K562 (cell line): ENCODE results near the gene TMEM63C. TPM values are rescaled to one million over a fixed set of nuclear protein-coding genes. Genes with fewer than 3 reads are reported as not detected.

ENCODE experiments used
- ATAC-seq: fragments of 200-7000 bp; cut with Tn5 transposase; 3 replicates; pipeline ENCODE4 v1.9.1; 2020; ENCODE audit warnings: moderate library complexity
- BruUV-seq: library from RNA; stranded (reverse); fragments of 400-500 nt; replicated peaks from 2 replicates; lab custom pipeline; 2021; lab: Mats Ljungman, UMichigan
- CTCF ChIA-PET: fragments of 300-600 bp; formaldehyde crosslinking; extraction: SDS; loops from one replicate; lab custom pipeline; 2021; ENCODE audit warnings: low intra/inter-chr PET ratio; lab: Yijun Ruan, JAX
- POLR2A ChIA-PET: fragments of 300-600, 350-650 bp; sonication (Branson Sonifier 250); formaldehyde crosslinking; extraction: SDS; loops from one replicate; lab custom pipeline; 2021; ENCODE audit warnings: antibody characterized with exemption, inconsistent platforms; lab: Yijun Ruan, JAX
- DNase-seq, 4 experiments: peaks; one replicate each; pipeline versions ENCODE4 v3.0.0 to v3.0.0-alpha.2; 2011 to 2018; ENCODE audit warnings: low spot score in 3 of 4, mixed read lengths in 3 of 4; ENCODE audit errors: extremely low read depth in 1 of 4
- FAIRE-seq: peaks from 2 replicates; lab custom pipeline; 2011; peaks lifted over from hg19 to GRCh38; lab: Jason Lieb, UNC
- H2AFZ ChIP-seq: 2 replicates; pipeline ENCODE4 v1.6.0; 2011; ENCODE audit warnings: low read depth, low read length, control low read depth, inconsistent platforms
- H3K27ac ChIP-seq: fragments of 200-600 bp; 3 replicates; pipeline ENCODE4 v1.8.0; 2011; ENCODE audit warnings: low read depth, mild to moderate bottlenecking, control low read depth, inconsistent platforms, low read length, moderate library complexity, mixed read lengths; ENCODE audit errors: extremely low read depth
- H3K27me3 ChIP-seq, 2 experiments: fragments of 300-600 bp in 1 of 2; 2 replicates in 1 of 2; 3 replicates in 1 of 2; pipeline versions ENCODE4 v1.6.0 to v1.8.0; 2011; ENCODE audit warnings: inconsistent platforms in 2 of 2, low read length in 2 of 2, mild to moderate bottlenecking in 1 of 2, mixed read lengths in 1 of 2, moderate library complexity in 1 of 2; ENCODE audit not compliant: control insufficient read depth in 2 of 2, insufficient read depth in 2 of 2
- H3K36me3 ChIP-seq: fragments of 300-600 bp; 3 replicates; pipeline ENCODE4 v1.8.0; 2011; ENCODE audit warnings: mild to moderate bottlenecking, low read length, inconsistent platforms; ENCODE audit not compliant: control insufficient read depth, insufficient read depth
- H3K4me1 ChIP-seq, 2 experiments: fragments of 200-600 bp in 1 of 2; replicated peaks in 1 of 2; 2 replicates in 1 of 2; 3 replicates in 1 of 2; pipeline versions ENCODE4 v1.5.1 to v1.8.0; 2011; ENCODE audit warnings: inconsistent platforms in 2 of 2, low read length in 2 of 2, mild to moderate bottlenecking in 1 of 2, mixed read lengths in 1 of 2, moderate library complexity in 1 of 2; ENCODE audit not compliant: control insufficient read depth in 2 of 2, insufficient read depth in 2 of 2
- H3K4me2 ChIP-seq: 2 replicates; pipeline ENCODE4 v1.6.1; 2011; ENCODE audit warnings: low read length, control low read depth, inconsistent platforms, mixed read lengths; ENCODE audit not compliant: insufficient read depth
- H3K4me3 ChIP-seq: fragments of 200-600 bp; sonication (generic), shearing (Covaris generic); 2 replicates; pipeline ENCODE4 v1.5.1; 2016; ENCODE audit warnings: control low read depth, inconsistent platforms
- H3K79me2 ChIP-seq: fragments of 200-600 bp; 3 replicates; pipeline ENCODE4 v1.8.0; 2011; ENCODE audit warnings: low read length, inconsistent platforms; ENCODE audit not compliant: control insufficient read depth, insufficient read depth
- H3K9ac ChIP-seq, 2 experiments: 2 replicates each; pipeline versions ENCODE4 v1.6.0 to v1.6.1; 2011; ENCODE audit warnings: low read depth in 2 of 2, low read length in 2 of 2, control low read depth in 1 of 2, inconsistent platforms in 1 of 2, mild to moderate bottlenecking in 1 of 2, mixed read lengths in 1 of 2; ENCODE audit not compliant: insufficient read depth in 1 of 2
- H3K9me1 ChIP-seq: one replicate; pipeline ENCODE4 v1.6.0; 2011; ENCODE audit warnings: inconsistent platforms, mild to moderate bottlenecking, low read length, moderate library complexity; ENCODE audit not compliant: control insufficient read depth, insufficient read depth
- H3K9me3 ChIP-seq: replicated peaks from 2 replicates; pipeline ENCODE4 v1.5.1; 2011; ENCODE audit warnings: low read depth, low read length, inconsistent platforms; ENCODE audit not compliant: control insufficient read depth, insufficient read depth
- H4K20me1 ChIP-seq: replicated peaks from 2 replicates; pipeline ENCODE4 v1.6.1; 2011; ENCODE audit warnings: low read length, inconsistent platforms, mixed read lengths; ENCODE audit not compliant: control insufficient read depth, insufficient read depth
- BHLHE40 ChIP-seq: IDR thresholded peaks from 2 replicates; pipeline ENCODE4 v1.6.1; 2011; ENCODE audit warnings: low read length, improper control_type of control experiment
- KDM2B ChIP-seq: fragments of 250-450 bp; sonication (Bioruptor Pico); IDR thresholded peaks from 2 replicates; pipeline ENCODE4 v1.8.0; 2021; ENCODE audit warnings: mild to moderate bottlenecking, moderate library complexity
- MXI1 ChIP-seq: IDR thresholded peaks from 2 replicates; pipeline ENCODE4 v1.6.1; 2011; ENCODE audit warnings: low read depth, mild to moderate bottlenecking, improper control_type of control experiment, low read length
- MYNN ChIP-seq, 2 experiments: sonication (generic); formaldehyde crosslinking in 1 of 2; IDR thresholded peaks; 2 replicates each; pipeline versions ENCODE4 v1.5.0 to v1.6.1; 2016 to 2020; ENCODE audit warnings: antibody characterized with exemption in 1 of 2, missing genetic modification reagents in 1 of 2
- RBM14 ChIP-seq: fragments of 200-400 bp; formaldehyde crosslinking; IDR thresholded peaks from 2 replicates; pipeline ENCODE4 v1.6.1; 2018; ENCODE audit warnings: low read depth, mild to moderate bottlenecking, low read length, moderate library complexity, borderline replicate concordance; ENCODE audit not compliant: insufficient read depth
- SRSF7 ChIP-seq: fragments of 200-400 bp; formaldehyde crosslinking; optimal IDR thresholded peaks from 2 replicates; pipeline ENCODE3; 2017; ENCODE audit warnings: mild to moderate bottlenecking, low read depth, low read length
- TCF7 ChIP-seq: sonication (generic); IDR thresholded peaks from 2 replicates; pipeline ENCODE4 v1.6.1; 2016; ENCODE audit warnings: antibody characterized with exemption, borderline replicate concordance
- ZFP1 ChIP-seq: fragments of 450-650 bp; formaldehyde crosslinking; IDR thresholded peaks from 2 replicates; pipeline ENCODE4 v1.4.0; 2020; ENCODE audit warnings: mild to moderate bottlenecking, mixed read lengths
- ZNF263 ChIP-seq: sonication (generic); formaldehyde crosslinking; IDR thresholded peaks from 2 replicates; pipeline ENCODE4 v1.8.0; 2022; ENCODE audit warnings: mild to moderate bottlenecking, missing genetic modification reagents, borderline replicate concordance
- WGBS: fragments of 100-300 bp; shearing (Covaris generic); methylation state at CpG from one replicate; pipeline ENCODE4 v1.1.6; 2016; ENCODE audit warnings: low coverage, mixed read lengths; ENCODE audit not compliant: insufficient coverage; ENCODE audit errors: missing lambda C conversion rate; 5-methylcytosine and 5-hydroxymethylcytosine counted together
- in situ Hi-C: fragments of 300-500 bp; cut with MboI; formaldehyde crosslinking; loops from 4 replicates; pipeline ENCODE4 v1.15.0; 2018; ENCODE audit warnings: inconsistent platforms, mixed read lengths
- intact Hi-C: fragments of 100-400 bp; cut with micrococcal nuclease; formaldehyde crosslinking; loops from 2 replicates; pipeline ENCODE4 v1.14.2; 2022
- polyA plus RNA-seq, 8 experiments: library from polyadenylated mRNA; depleted of rRNA in 4 of 8; stranded (reverse) in 5 of 8; unstranded in 3 of 8; fragments of >200 nt; fragmentation: Nextera tagmentation in 2 of 8; fragmentation: Illumina TruSeq in 1 of 8; extraction: Ambion mirVana in 2 of 8; extraction: Trizol in 1 of 8; gene quantifications; 2 replicates each; pipeline versions ENCODE4 v1.2.1 to v1.2.3, GENCODE V29; 2011 to 2014; ENCODE audit warnings: inconsistent platforms in 1 of 8, missing spikeins in 1 of 8
- total RNA-seq, 7 experiments: library from RNA; depleted of rRNA in 6 of 7; stranded (reverse); fragments of >200 nt in 6 of 7; fragmentation: Illumina TruSeq in 2 of 7; extraction: Trizol in 2 of 7; gene quantifications; 2 replicates each; pipeline versions ENCODE4 v1.2.1 to v1.2.3, GENCODE V29; 2011 to 2021; ENCODE audit warnings: low replicate concordance in 1 of 7
- TF ChIP-seq, protein P1 (sequence below): fragments of 200-800 bp; sonication (Bioruptor generic); IDR thresholded peaks from 2 replicates; pipeline ENCODE4 v1.6.1; 2017; ENCODE audit warnings: missing genetic modification characterization, missing compliant biosample characterization
- TF ChIP-seq, protein P2 (sequence below), 2 experiments: fragments of 450-650 bp; IDR thresholded peaks; 2 replicates each; pipeline ENCODE4 v1.6.1; 2016; ENCODE audit warnings: mild to moderate bottlenecking in 2 of 2, borderline replicate concordance in 1 of 2, low read depth in 1 of 2, moderate library complexity in 1 of 2

The TMEM63C gene
- total and polyA plus RNA-seq, 9 of the 15 experiments (the other 6 are each of a cell fraction or from before 2014, with no cell fraction given) = 0.07 TPM; not detected in 8

DNA sequence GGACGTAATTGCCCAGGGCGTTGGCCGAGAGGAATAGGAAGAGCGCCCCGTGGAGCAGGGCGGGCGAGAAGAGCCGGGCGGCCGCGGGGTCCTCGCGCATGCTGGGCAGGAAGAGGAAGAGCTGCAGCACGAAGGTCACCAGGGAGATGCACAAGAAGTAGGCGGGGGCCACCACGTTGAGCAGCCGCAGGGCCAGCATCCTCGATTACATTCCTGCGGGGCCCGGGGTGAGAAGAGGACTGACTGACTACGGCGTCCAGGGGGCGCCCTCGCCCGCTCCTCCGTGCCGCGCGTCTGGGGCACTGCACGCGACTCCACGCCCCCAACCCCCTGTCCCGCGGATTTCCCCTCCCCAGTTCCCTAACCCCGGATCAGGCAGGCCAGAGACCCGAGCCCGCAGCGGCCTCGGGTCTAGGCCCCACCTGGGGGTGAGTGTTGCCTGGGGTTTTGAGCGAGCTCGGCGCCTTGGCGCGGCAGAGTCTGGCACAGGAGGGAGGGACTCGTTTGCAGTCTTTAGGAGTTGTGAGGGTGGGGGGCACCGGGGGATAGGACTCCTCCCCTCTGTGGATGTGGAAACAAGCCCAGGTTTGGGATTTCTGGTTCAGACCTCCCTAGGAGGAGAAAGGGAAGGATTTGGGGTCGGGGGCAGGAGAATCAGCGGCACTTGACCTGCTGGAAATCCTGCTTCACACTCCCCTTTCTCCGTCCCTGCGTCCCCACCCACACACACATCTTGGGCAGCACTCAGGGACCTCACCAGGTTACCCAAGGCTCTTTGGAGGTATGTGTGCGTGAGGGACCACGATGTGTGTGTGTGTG lies 41.8 kb upstream of the TMEM63C start:
- H3K79me2 ChIP-seq = no peaks in the 10 kb centered on the region
- no peak overlapping the region for H3K9ac ChIP-seq
- H3K27me3 ChIP-seq = peaks cover 17 to 46% of the 10 kb centered on the region in 2 experiments
- intact Hi-C loops = no loop called here
- DNase-seq (peak; percentile 58 to 69 (median 68)), FAIRE-seq (no peak), ATAC-seq (peak; percentile 94)
- no peak overlapping the region for H3K4me3 ChIP-seq
- H4K20me1 ChIP-seq = peaks cover 6% of the 10 kb centered on the region; the same call in 1 of the 2 replicates
- in situ Hi-C loops = no loop called here
- H3K4me1 ChIP-seq = peaks cover 0 to 24% of the 10 kb centered on the region in 2 experiments; a peak in 2 of 5 replicates
- no peaks in the 10 kb centered on the region for H3K9me1 ChIP-seq
- no peak overlapping the region for H2AFZ ChIP-seq
- H3K36me3 ChIP-seq = no peaks in the 10 kb centered on the region
- ChIA-PET POLR2A (no interaction called here), CTCF (interaction anchor here (0.7 kb wide), 1 partner anchor 265 kb away, joined by 3 read pairs; no protein-coding TSS in a partner anchor)
- no TSS peak for BruUV-seq
- 33% methylated on average over 7 of the region's 52 CpGs for whole genome bisulfite sequencing
- H3K9me3 ChIP-seq = no peaks in the 10 kb centered on the region
- no peak overlapping the region for H3K4me2 ChIP-seq
- H3K27ac ChIP-seq = no peak overlapping the region
- TF ChIP-seq, protein P1, sequence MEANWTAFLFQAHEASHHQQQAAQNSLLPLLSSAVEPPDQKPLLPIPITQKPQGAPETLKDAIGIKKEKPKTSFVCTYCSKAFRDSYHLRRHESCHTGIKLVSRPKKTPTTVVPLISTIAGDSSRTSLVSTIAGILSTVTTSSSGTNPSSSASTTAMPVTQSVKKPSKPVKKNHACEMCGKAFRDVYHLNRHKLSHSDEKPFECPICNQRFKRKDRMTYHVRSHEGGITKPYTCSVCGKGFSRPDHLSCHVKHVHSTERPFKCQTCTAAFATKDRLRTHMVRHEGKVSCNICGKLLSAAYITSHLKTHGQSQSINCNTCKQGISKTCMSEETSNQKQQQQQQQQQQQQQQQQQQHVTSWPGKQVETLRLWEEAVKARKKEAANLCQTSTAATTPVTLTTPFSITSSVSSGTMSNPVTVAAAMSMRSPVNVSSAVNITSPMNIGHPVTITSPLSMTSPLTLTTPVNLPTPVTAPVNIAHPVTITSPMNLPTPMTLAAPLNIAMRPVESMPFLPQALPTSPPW (CRISPR knock-in tag) = no peak
- TF ChIP-seq ZNF263 (no peak), SRSF7 (no peak), MYNN (IDR thresholded peaks at IDR 0.05) (no peak), MYNN (CRISPR knock-in tag; IDR thresholded peaks at IDR 0.05) (no peak), BHLHE40 (peak; percentile 22; the same call in 1 of the 2 replicates), RBM14 (no peak), TCF7 (no peak), KDM2B (no peak), MXI1 (no peak), ZFP1 (CRISPR knock-in tag) (no peak)
- TF ChIP-seq, protein P2, sequence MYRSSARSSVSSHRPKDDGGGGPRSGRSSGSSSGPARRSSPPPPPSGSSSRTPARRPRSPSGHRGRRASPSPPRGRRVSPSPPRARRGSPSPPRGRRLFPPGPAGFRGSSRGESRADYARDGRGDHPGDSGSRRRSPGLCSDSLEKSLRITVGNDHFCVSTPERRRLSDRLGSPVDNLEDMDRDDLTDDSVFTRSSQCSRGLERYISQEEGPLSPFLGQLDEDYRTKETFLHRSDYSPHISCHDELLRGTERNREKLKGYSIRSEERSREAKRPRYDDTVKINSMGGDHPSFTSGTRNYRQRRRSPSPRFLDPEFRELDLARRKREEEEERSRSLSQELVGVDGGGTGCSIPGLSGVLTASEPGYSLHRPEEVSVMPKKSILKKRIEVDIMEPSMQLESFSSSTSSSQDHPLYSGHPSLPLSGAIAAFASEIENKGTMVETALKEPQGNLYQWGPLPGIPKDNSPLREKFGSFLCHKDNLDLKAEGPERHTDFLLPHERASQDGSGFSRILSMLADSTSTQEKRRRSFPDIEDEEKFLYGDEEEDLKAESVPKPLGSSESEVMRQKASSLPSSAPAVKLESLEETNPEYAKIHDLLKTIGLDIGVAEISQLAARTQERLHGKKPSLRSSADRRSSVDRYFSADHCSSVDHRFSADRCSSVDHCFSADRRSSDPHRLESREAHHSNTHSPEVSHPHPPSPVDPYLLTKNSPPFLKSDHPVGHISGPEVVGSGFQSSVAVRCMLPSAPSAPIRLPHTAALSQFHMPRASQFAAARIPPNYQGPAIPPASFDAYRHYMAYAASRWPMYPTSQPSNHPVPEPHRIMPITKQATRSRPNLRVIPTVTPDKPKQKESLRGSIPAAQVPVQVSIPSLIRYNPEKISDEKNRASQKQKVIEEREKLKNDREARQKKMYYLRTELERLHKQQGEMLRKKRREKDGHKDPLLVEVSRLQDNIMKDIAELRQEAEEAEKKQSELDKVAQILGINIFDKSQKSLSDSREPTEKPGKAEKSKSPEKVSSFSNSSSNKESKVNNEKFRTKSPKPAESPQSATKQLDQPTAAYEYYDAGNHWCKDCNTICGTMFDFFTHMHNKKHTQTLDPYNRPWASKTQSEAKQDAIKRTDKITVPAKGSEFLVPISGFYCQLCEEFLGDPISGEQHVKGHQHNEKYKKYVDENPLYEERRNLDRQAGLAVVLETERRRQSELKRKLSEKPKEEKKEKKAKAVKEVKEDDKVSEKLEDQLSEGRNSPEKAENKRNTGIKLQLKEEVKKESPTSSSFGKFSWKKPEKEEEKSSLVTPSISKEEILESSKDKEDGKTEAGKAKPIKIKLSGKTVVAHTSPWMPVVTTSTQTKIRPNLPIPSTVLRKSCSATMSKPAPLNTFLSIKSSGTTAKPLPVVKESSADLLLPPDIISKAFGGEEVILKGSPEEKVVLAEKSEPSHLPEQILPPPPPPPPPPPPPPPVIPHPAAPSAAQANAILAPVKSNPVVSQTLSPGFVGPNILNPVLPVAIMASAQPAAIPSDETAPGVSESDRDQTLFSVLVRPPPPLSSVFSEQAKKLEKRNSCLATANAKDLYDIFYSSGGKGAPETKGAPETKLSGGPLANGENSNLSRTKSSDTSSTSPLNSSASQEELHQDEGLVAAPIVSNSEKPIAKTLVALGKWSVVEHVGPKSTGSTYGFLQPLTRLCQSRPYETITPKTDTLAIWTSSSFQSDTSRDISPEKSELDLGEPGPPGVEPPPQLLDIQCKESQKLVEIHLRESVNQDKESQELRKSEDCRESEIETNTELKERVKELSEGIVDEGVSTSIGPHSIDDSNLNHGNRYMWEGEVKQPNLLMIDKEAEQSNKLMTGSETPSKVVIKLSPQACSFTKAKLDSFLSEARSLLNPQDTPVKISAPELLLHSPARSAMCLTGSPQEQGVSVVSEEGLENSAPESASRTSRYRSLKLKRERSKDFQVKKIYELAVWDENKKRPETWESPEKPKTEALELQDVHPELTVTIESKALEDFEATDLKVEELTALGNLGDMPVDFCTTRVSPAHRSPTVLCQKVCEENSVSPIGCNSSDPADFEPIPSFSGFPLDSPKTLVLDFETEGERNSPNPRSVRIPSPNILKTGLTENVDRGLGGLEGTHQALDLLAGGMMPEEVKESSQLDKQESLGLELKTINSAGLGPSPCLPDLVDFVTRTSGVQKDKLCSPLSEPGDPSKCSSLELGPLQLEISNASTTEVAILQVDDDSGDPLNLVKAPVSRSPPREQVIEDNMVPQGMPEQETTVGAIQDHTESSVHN (IDR thresholded peaks at IDR 0.05; ENCODE audit: borderline replicate concordance in 1 of 2, low read depth in 1 of 2) = no peak
